8988T (cell line): ENCODE results near the gene EFCC1.
"Not testable (repeated sequence)": the region's sequence is repeated elsewhere in the genome, so short reads cannot be mapped to it uniquely, and the experiment has no call there.

Experiments used
- DNase-seq: peaks from one replicate; pipeline ENCODE4 v3.0.0; 2011

Gene EFCC1

DNA sequence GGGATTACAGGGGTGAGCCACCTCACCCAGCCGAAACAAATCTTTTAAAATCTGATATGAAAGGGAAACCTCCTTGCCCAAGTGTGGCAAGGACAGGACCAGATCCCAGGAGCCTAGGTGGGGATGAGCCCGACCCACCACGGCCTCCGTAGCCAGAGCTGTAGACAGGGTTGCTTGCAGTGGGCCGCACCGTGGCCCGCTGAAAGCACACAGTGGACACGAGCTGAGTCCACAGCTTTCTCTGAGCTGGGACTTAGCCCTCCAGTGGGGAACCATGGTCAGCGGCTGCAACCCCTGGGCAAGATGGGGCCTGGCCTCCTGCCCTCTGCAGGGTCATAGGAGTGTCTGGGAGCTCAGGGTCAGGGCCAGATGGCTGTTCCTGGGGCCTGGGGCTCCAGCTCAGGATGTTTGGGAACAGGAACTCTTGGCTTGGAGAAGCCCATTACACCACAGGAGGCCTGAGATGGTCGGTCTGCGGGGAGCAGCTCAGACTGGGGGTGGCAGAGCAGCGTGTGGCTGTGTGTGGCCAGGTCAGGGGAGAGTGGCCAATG, 84.1 kb downstream of the EFCC1 start:
- no peak for DNase-seq

DNA sequence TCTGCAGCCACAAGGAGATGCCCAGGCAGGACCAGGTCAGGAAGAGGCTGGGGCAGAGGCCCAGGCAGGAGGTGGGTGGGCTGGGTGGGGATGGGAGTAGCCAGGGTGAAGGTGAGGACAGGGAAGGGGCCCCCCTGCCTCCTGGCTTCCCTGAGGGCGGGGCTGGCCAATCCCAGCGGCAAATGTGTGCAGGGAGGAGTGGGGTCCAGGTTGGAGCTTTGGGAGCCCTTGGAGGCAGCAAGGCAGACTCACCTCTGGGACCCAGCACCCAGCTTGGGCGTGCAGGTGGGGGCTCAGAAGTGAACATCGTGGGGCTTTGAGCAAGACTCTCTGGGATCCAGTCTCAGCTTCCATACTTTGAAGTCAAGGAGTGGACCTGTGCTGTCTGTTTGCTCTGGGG, 84.7 kb downstream of the EFCC1 start:
- no peak for DNase-seq

DNA sequence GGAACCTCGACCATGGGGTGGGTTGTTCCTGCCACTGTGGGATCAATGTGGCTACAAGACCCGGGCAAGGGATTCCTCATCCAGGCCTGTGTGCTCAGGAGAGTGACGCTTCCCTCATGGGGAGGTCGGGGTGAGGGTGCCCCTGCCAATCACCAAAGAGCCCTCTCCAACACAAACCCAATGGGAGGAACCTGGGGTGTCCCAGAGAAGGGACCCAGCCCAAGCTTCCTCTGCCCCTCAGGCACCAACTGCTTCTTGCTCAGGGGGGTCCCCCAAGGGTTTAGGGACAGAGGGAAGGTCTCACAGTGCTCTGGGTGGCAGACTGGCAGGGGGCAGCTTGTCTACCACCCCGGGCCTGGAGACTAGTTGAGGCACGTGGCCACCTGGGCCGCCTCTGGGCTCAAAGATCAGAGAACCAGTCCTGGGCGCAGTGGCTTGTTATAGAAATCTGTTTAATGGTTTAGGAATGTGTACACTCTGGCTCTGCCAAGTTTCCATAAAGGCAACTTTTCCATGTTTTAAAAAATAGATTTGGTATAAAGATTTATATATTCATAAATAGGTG, 86.1 kb downstream of the EFCC1 start:
- no peak for DNase-seq

DNA sequence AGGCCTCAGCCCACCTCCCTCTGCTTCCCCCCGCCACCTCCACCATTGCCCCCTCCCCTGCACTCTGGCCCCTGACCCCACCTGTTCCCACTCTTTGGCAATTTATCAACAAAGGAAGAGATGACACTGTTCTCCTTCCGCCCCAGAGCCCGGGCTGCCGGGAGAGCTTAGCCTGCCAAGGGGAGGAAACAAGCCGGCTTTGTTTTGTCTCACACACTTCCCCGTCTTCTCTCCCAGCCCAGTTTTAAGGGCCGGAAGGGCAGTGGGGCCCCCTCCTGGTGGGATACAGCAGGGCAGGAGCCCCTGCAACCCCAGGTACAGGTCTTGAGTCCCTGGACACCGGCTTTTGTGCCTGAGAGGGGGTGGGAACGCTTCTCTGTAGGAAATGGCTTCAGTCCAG, 86.8 kb downstream of the EFCC1 start:
- not testable (repeated sequence) for DNase-seq

DNA sequence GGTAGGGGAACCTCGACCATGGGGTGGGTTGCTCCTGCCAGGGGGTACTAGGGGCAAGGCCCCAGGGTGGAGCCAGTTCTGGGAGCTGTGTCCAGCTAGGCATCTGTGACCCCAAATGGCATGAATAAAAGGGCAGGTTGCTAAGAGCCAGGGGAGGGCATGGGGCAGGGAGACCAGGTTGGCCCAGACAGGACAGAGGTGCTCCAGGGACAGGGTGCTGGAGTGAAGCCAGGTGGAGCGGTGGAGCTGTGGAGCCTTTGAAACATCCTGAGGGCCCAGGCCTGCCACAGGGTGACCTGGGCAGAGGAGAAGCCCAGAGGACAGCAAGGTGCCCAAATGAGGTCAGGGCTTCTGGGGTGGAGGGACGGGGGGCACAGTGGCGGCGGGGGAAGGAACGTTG, 87.2 kb downstream of the EFCC1 start:
- not testable (repeated sequence) for DNase-seq
